AG04450 (cell line): ENCODE results near the gene NFATC2. TPM values are rescaled to one million over a fixed set of nuclear protein-coding genes. Genes with fewer than 3 reads are reported as not detected.
A peak's percentile ranks its signal among the peaks of the same experiment; 100 is the strongest.

Experiments used
- CTCF ChIA-PET: fragments of 300-600, 350-600 bp; formaldehyde crosslinking; extraction: SDS; loops from one replicate; lab custom pipeline; 2022; ENCODE audit warnings: antibody characterized with exemption, inconsistent platforms; lab: Charles Lee
- POLR2A ChIA-PET: fragments of 350-600 bp; formaldehyde crosslinking; extraction: SDS; loops from one replicate; lab custom pipeline; 2021; ENCODE audit warnings: antibody characterized with exemption, inconsistent platforms; lab: Yijun Ruan, JAX
- DNase-seq: peaks from one replicate; pipeline ENCODE4 v3.0.0-alpha.2; 2011; ENCODE audit warnings: low read depth, low spot score
- H3K27ac ChIP-seq: one replicate; pipeline ENCODE4 v1.5.1; 2012; ENCODE audit warnings: low read depth, low read length, control low read depth
- H3K27me3 ChIP-seq: one replicate; pipeline ENCODE4 v1.6.0; 2012; ENCODE audit warnings: low read length; ENCODE audit not compliant: control insufficient read depth, insufficient read depth
- H3K4me3 ChIP-seq: 2 replicates; pipeline ENCODE4 v1.5.1; 2011; ENCODE audit warnings: mild to moderate bottlenecking, low read depth, low read length, control low read depth
- H3K9me3 ChIP-seq: 2 replicates; pipeline ENCODE4 v1.5.1; 2012; ENCODE audit warnings: low read length; ENCODE audit not compliant: control insufficient read depth, insufficient read depth
- CTCF ChIP-seq: IDR thresholded peaks from 2 replicates; pipeline ENCODE4 v1.5.1; 2011; ENCODE audit warnings: low read depth, low read length, control low read depth, inconsistent platforms
- polyA plus RNA-seq: library from polyadenylated mRNA; depleted of rRNA; stranded (reverse); fragments of >200 nt; gene quantifications from 2 replicates; pipeline ENCODE4 v1.2.3, GENCODE V29; 2011

The NFATC2 gene
- polyA plus RNA-seq, 1 experiment, result 0.07 TPM

- Histone ChIP-seq H3K4me3 (peak overlapping the region; percentile 20), H3K27me3 (no peaks in the 10 kb centered on the region), H3K9me3 (no peaks in the 10 kb centered on the region), H3K27ac (peak overlapping the region; percentile 82)
- peak; percentile 51 for DNase-seq
- TF ChIP-seq CTCF, result no peak
- POLR2A ChIA-PET, result interaction anchor here (0.6 to 1.4 kb wide), 5 partner anchors 10 to 117 kb away, joined by 3 to 7 read pairs (median 4); no protein-coding TSS in a partner anchor
- CTCF ChIA-PET, result interaction anchor here (1.1 to 1.8 kb wide), 3 partner anchors 31 to 576 kb away, joined by 3 to 4 read pairs (median 4); no protein-coding TSS in a partner anchor
These were observed 21.2 kb upstream of the NFATC2 start for GRCh38 chr20:51563486-51564332.

GRCh38 chr20:51563174-51563485 lies 20.6 kb upstream of the NFATC2 start:
- no peak for TF ChIP-seq CTCF
- DNase-seq, result no peak
- H3K27me3 ChIP-seq, result no peaks in the 10 kb centered on the region
- POLR2A ChIA-PET, result interaction anchor here (0.6 to 1.4 kb wide), 5 partner anchors 11 to 116 kb away, joined by 3 to 7 read pairs (median 4); no protein-coding TSS in a partner anchor
- peak overlapping the region; percentile 82 for H3K27ac ChIP-seq
- CTCF ChIA-PET, result interaction anchor here (1.1 to 1.8 kb wide), 3 partner anchors 31 to 575 kb away, joined by 3 to 4 read pairs (median 4); no protein-coding TSS in a partner anchor
- no peaks in the 10 kb centered on the region for H3K9me3 ChIP-seq
- H3K4me3 ChIP-seq, result peak overlapping the region; percentile 71

- H3K27me3 ChIP-seq, result no peaks in the 10 kb centered on the region
- CTCF ChIA-PET, result interaction anchor here (1.1 to 1.8 kb wide), 2 partner anchors 32 to 35 kb away, joined by 3 to 4 read pairs; no protein-coding TSS in a partner anchor
- POLR2A ChIA-PET, result interaction anchor here (0.6 to 1.4 kb wide), 5 partner anchors 11 to 481 kb away, joined by 3 to 7 read pairs (median 4); no protein-coding TSS in a partner anchor
These were observed 20.0 kb upstream of the NFATC2 start for GRCh38 chr20:51562332-51563173.

GRCh38 chr20:51562027-51562331 lies 19.5 kb upstream of the NFATC2 start:
- Histone ChIP-seq H3K27ac (peak overlapping the region; percentile 82), H3K4me3 (peak overlapping the region; percentile 71), H3K27me3 (no peaks in the 10 kb centered on the region), H3K9me3 (no peaks in the 10 kb centered on the region)
- no peak for TF ChIP-seq CTCF
- POLR2A ChIA-PET, result interaction anchor here (1.2 to 1.4 kb wide), 2 partner anchors 12 to 18 kb away, joined by 3 to 4 read pairs; no protein-coding TSS in a partner anchor
- CTCF ChIA-PET, result no interaction called here
- no peak for DNase-seq

More at GRCh38 chr20:51562332-51563173, 20.0 kb upstream of the NFATC2 start:
- peak overlapping the region; percentile 71 for H3K4me3 ChIP-seq
- TF ChIP-seq CTCF, result peak; percentile 20; the same call in 1 of the 2 replicates
- H3K9me3 ChIP-seq, result no peaks in the 10 kb centered on the region
- DNase-seq, result peak; percentile 83
- peak overlapping the region; percentile 82 for H3K27ac ChIP-seq
